Psoas muscle (tissue), 8 donors: Measurements from ENCODE around the gene MYO1E. TPM values are rescaled to one million over a fixed set of nuclear protein-coding genes. Genes with fewer than 3 reads are reported as not detected.
"Not testable (repeated sequence)": the region's sequence is repeated elsewhere in the genome, so short reads cannot be mapped to it uniquely, and the experiment has no call there.

Experiments used
- ATAC-seq, 4 donors: fragments of 200-7000 bp; cut with Tn5 transposase; one replicate each; pipeline ENCODE4 v1.9.1; 2020; ENCODE audit warnings: moderate library complexity in 3 of 4, mild to moderate bottlenecking in 2 of 4
- DNase-seq, 2 donors: peaks; one replicate each; pipeline ENCODE4 v3.0.0-alpha.2; 2020
- H3K27ac ChIP-seq: fragments of 200-600 bp; one replicate; pipeline ENCODE4 v1.8.0; 2022
- H3K27me3 ChIP-seq, 3 donors: fragments of 200-600 bp in 1 of 3; one replicate each; pipeline versions ENCODE4 v1.6.1 to v1.8.0; 2013 to 2022; ENCODE audit warnings: low read length in 2 of 3, mild to moderate bottlenecking in 2 of 3, moderate library complexity in 1 of 3; ENCODE audit not compliant: insufficient read depth in 3 of 3
- H3K36me3 ChIP-seq, 2 donors: fragments of 200-600 bp in 1 of 2; one replicate each; pipeline versions ENCODE4 v1.6.1 to v1.8.0; 2013 to 2022; ENCODE audit warnings: low read depth in 1 of 2, mild to moderate bottlenecking in 1 of 2, moderate library complexity in 1 of 2; ENCODE audit not compliant: insufficient read depth in 1 of 2
- H3K4me1 ChIP-seq: fragments of 200-600 bp; one replicate; pipeline ENCODE4 v1.8.0; 2022
- H3K4me3 ChIP-seq: fragments of 200-600 bp; one replicate; pipeline ENCODE4 v1.8.0; 2022; ENCODE audit warnings: mild to moderate bottlenecking
- H3K9me3 ChIP-seq: fragments of 200-600 bp; one replicate; pipeline ENCODE4 v1.8.0; 2022
- CTCF ChIP-seq: fragments of 200-600 bp; IDR thresholded peaks from one replicate; pipeline ENCODE4 v1.8.0; 2022; ENCODE audit warnings: antibody characterized with exemption
- WGBS, 3 donors: extraction: QIAGEN DNeasy Blood & Tissue Kit; methylation state at CpG; one replicate each; pipeline versions ENCODE4 v1.1.6 to v1.1.7; 2013; 5-methylcytosine and 5-hydroxymethylcytosine counted together
- intact Hi-C, 2 donors: fragments of 100-400 bp; cut with DNase I; formaldehyde crosslinking; loops; one replicate each; pipeline versions ENCODE4 v1.11.0 to v1.14.2; 2022
- polyA plus RNA-seq, 3 donors: library from polyadenylated mRNA; stranded (reverse); fragments of 200-250 nt; gene quantifications; one replicate each; pipeline ENCODE4 v1.2.3, GENCODE V29; 2013
- total RNA-seq, 4 donors: library from RNA; stranded (reverse); fragmentation: NEBNext Ultra II Directional in 2 of 4; extraction: Animal tissue kit (Norgen Biotek cat#: 25700) in 2 of 4; gene quantifications; one replicate each; pipeline versions ENCODE4 v1.2.1 to v1.2.4, GENCODE V29; 2021 to 2023
- donor health status: healthy with polysubstance abuse.
- donor health status: DM: no; HTN: no; CAD: no; lungs with moderate emphysema.
- donor health status: Bipolar disorder and iron deficiency.
- donor health status: healthy.
- donor health status: DM: yes; HTN: yes; CAD: no.
- donor health status: DM: no; HTN: no; CAD: no.
- donor health status: DM: no; HTN: no; CAD: no.
- donor health status: DM: yes; HTN: yes; CAD: no.

The MYO1E gene
- total and polyA plus RNA-seq, 7 donors, result 10.0 to 53.7 (median 26.3) TPM

GRCh38 chr15:59392299-59392698 lies 19.6 kb upstream of the MYO1E start:
- H3K36me3 ChIP-seq, result no peaks in the 10 kb centered on the region
- no peaks in the 10 kb centered on the region for H3K9me3 ChIP-seq
- intact Hi-C loops, result no loop called here
- ATAC-seq (no peak), DNase-seq (no peak)
- H3K4me1 ChIP-seq, result no peaks in the 10 kb centered on the region
- H3K27ac ChIP-seq, result no peak overlapping the region
- no peaks in the 10 kb centered on the region for H3K27me3 ChIP-seq
- WGBS, 3 donors, result 77 to 80% (median 79%) methylated on average over 5 of the region's 5 CpGs
- no peak for TF ChIP-seq CTCF
- no peak overlapping the region for H3K4me3 ChIP-seq

- no peaks in the 10 kb centered on the region for H3K9me3 ChIP-seq
- WGBS, 3 donors, result 81 to 89% (median 84%) methylated on average over 3 of the region's 3 CpGs
- no peak for TF ChIP-seq CTCF
- DNase-seq (no peak), ATAC-seq (peak in 1 of 4 donors; percentile 38)
- H3K4me1 ChIP-seq, result no peaks in the 10 kb centered on the region
- no peak overlapping the region for H3K27ac ChIP-seq
- H3K4me3 ChIP-seq, result no peak overlapping the region
- H3K36me3 ChIP-seq, result no peaks in the 10 kb centered on the region
- H3K27me3 ChIP-seq, result no peaks in the 10 kb centered on the region
- intact Hi-C loops, result no loop called here
Observed at GRCh38 chr15:59388670-59389069, 16.0 kb upstream of the MYO1E start.

GRCh38 chr15:59387196-59387878 lies 14.7 kb upstream of the MYO1E start:
- intact Hi-C loops, result not testable (repeated sequence)

DNA sequence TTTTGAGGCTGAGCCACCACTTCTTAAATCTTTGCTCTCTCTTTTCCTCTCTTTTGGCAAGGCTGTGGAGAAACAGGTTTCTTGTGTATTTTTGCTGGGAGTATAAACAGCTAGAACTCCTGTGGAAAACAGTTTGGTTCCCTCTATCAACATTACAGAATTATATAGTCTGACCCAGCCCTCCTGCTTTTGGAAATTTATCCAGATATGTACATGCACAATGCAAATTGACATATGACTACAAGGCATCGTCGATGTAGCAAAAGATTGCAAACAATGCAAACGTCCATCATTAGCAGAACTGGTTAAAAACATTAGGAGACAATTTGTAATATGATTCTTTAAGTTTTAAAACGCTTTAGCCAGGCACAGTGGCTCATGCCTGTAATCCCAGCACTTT lies 12.5 kb upstream of the MYO1E start:
- ATAC-seq (no peak), DNase-seq (no peak)
- H3K4me3 ChIP-seq, result no peak overlapping the region
- H3K27me3 ChIP-seq, result no peaks in the 10 kb centered on the region
- H3K9me3 ChIP-seq, result no peaks in the 10 kb centered on the region
- 34 to 61% (median 40%) methylated on average over 4 of the region's 4 CpGs for WGBS, 3 donors
- no peak overlapping the region for H3K27ac ChIP-seq
- no peaks in the 10 kb centered on the region for H3K36me3 ChIP-seq
- no peak for TF ChIP-seq CTCF
- intact Hi-C loops, result no loop called here
- H3K4me1 ChIP-seq, result no peaks in the 10 kb centered on the region

More at GRCh38 chr15:59387196-59387878, 14.7 kb upstream of the MYO1E start:
- H3K9me3 ChIP-seq, H3K4me3 ChIP-seq, DNase-seq, ATAC-seq, H3K27me3 ChIP-seq, H3K36me3 ChIP-seq, H3K27ac ChIP-seq, H3K4me1 ChIP-seq: not testable (repeated sequence)
- WGBS, 3 donors, result 94 to 96% (median 95%) methylated on average over 13 of the region's 13 CpGs

DNA sequence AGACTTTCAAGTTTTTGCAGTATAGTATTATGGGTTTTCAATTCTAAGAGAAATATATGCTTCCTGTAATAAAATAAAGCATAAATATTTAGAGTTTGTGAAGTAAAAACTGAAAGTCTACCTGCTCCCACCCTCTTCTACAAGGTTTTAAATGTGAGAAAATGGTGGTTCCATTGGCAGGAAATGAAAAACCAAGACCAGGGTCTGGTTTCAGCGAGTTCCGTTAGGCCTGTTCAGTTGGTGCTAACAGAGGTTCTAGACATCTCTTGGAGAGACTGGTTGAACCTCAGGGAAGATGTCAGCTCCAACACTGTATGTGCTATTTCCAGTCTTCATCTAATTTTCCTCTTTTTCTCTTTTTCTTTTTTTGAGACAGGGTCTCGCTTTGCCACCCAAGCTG lies 11.8 kb upstream of the MYO1E start:
- intact Hi-C loops, result no loop called here

More for the DNA sequence above, 11.8 kb upstream of the MYO1E start:
- 93 to 100% (median 97%) methylated on average over 3 of the region's 3 CpGs for WGBS, 3 donors
- H3K27me3 ChIP-seq, result no peaks in the 10 kb centered on the region
- no peak for TF ChIP-seq CTCF
- H3K4me3 ChIP-seq, result no peak overlapping the region
- H3K9me3 ChIP-seq, result no peaks in the 10 kb centered on the region
- ATAC-seq (no peak), DNase-seq (no peak)
- no peaks in the 10 kb centered on the region for H3K36me3 ChIP-seq
- no peaks in the 10 kb centered on the region for H3K4me1 ChIP-seq
- no peak overlapping the region for H3K27ac ChIP-seq
